ENCODE measurements around the gene MRPS21. TPM values are rescaled to one million over a fixed set of nuclear protein-coding genes. Genes with fewer than 3 reads are reported as not detected.

MRPS21 gene
- total and polyA plus RNA-seq, 9 of the 15 experiments (the other 6 are each of a cell fraction or from before 2014, with no cell fraction given), result 119 to 407 (median 149) TPM

DNA sequence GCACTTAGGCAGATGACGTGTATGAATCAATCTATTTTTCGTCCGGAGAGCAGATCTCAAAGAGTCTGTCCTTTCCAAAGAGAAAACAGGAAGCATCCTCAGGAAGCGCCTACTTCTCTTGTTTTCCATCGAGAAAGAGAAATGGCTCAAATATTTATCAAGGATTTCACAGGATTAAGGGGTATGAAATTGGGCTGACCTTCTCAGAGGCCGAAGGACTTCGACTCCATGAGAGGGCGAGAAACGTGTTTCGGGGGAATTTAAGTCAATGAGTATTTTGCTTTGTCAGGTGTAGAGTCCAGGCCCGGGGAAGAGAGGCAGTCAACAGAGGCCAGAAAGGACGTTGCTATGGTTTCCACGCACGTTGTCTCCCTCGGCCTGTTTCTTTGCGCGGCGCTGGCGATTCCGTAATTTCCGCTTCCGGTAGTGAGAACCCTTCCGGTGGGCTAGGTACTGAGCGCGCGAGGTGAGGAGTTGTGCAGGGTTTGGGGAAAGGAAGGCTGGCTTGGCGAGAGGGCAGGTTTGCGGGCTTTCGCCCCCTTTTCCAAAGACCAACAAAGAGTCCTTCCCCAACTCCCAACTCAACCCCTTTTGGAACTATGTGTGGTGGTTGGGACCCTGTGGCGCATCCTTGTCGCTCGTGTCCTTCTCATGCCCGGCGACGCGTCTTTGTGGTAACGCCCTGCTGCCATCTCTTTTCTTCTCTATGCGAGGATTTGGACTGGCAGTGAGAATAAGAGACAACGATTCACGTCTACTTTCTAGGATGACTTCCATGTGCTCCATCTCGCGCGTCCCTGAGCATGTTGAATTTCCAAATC, at the start of gene MRPS21 (continued):
- TF ChIP-seq, protein P1, sequence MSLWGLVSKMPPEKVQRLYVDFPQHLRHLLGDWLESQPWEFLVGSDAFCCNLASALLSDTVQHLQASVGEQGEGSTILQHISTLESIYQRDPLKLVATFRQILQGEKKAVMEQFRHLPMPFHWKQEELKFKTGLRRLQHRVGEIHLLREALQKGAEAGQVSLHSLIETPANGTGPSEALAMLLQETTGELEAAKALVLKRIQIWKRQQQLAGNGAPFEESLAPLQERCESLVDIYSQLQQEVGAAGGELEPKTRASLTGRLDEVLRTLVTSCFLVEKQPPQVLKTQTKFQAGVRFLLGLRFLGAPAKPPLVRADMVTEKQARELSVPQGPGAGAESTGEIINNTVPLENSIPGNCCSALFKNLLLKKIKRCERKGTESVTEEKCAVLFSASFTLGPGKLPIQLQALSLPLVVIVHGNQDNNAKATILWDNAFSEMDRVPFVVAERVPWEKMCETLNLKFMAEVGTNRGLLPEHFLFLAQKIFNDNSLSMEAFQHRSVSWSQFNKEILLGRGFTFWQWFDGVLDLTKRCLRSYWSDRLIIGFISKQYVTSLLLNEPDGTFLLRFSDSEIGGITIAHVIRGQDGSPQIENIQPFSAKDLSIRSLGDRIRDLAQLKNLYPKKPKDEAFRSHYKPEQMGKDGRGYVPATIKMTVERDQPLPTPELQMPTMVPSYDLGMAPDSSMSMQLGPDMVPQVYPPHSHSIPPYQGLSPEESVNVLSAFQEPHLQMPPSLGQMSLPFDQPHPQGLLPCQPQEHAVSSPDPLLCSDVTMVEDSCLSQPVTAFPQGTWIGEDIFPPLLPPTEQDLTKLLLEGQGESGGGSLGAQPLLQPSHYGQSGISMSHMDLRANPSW (CRISPR knock-in tag; IDR thresholded peaks at IDR 0.05), result peak; percentile 81; the same call in 1 of the 2 replicates
- TF ChIP-seq, protein P2, sequence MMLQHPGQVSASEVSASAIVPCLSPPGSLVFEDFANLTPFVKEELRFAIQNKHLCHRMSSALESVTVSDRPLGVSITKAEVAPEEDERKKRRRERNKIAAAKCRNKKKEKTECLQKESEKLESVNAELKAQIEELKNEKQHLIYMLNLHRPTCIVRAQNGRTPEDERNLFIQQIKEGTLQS (IDR thresholded peaks at IDR 0.05), result no peak
- TF ChIP-seq, protein P2 (CRISPR knock-in tag; conservative IDR thresholded peaks at IDR 0.05), result peak; percentile 73; the same call in 1 of the 2 replicates
- no peak; the same call in 1 of the 2 replicates for TF ChIP-seq JUN (IDR thresholded peaks at IDR 0.05; ENCODE audit: borderline replicate concordance, low read depth, low read length)
- TF ChIP-seq JUN (CRISPR knock-in tag; IDR thresholded peaks at IDR 0.05; ENCODE audit: borderline replicate concordance), result peak; percentile 71; the same call in 1 of the 2 replicates
- TF ChIP-seq ZC3H4 (CRISPR knock-in tag; IDR thresholded peaks at IDR 0.05; ENCODE audit: borderline replicate concordance), result no peak; the same call in 1 of the 2 replicates
- TF ChIP-seq, protein P3, sequence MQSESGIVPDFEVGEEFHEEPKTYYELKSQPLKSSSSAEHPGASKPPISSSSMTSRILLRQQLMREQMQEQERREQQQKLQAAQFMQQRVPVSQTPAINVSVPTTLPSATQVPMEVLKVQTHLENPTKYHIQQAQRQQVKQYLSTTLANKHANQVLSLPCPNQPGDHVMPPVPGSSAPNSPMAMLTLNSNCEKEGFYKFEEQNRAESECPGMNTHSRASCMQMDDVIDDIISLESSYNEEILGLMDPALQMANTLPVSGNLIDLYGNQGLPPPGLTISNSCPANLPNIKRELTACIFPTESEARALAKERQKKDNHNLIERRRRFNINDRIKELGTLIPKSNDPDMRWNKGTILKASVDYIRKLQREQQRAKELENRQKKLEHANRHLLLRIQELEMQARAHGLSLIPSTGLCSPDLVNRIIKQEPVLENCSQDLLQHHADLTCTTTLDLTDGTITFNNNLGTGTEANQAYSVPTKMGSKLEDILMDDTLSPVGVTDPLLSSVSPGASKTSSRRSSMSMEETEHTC (IDR thresholded peaks at IDR 0.05), result no peak
- no peak for TF ChIP-seq SIRT6 (IDR thresholded peaks at IDR 0.05; ENCODE audit: low read depth, low read length)
- TF ChIP-seq BDP1 (IDR thresholded peaks at IDR 0.05; ENCODE audit: insufficient read depth, insufficient read length), result no peak
- no peak for TF ChIP-seq ZNF408 (CRISPR knock-in tag; IDR thresholded peaks at IDR 0.05; ENCODE audit: low read depth)
- TF ChIP-seq NFATC3 (IDR thresholded peaks at IDR 0.05), result peak; percentile 26; the same call in 1 of the 2 replicates
- TF ChIP-seq EGR1 (conservative IDR thresholded peaks at IDR 0.05), result no peak
- TF ChIP-seq SMARCA4 (IDR thresholded peaks at IDR 0.05), result no peak
- TF ChIP-seq FUS (optimal IDR thresholded peaks at IDR 0.05; ENCODE audit: low read depth, low read length), result no peak
- no peak for TF ChIP-seq CBFA2T2 (conservative IDR thresholded peaks at IDR 0.05)
- TF ChIP-seq, protein P4, sequence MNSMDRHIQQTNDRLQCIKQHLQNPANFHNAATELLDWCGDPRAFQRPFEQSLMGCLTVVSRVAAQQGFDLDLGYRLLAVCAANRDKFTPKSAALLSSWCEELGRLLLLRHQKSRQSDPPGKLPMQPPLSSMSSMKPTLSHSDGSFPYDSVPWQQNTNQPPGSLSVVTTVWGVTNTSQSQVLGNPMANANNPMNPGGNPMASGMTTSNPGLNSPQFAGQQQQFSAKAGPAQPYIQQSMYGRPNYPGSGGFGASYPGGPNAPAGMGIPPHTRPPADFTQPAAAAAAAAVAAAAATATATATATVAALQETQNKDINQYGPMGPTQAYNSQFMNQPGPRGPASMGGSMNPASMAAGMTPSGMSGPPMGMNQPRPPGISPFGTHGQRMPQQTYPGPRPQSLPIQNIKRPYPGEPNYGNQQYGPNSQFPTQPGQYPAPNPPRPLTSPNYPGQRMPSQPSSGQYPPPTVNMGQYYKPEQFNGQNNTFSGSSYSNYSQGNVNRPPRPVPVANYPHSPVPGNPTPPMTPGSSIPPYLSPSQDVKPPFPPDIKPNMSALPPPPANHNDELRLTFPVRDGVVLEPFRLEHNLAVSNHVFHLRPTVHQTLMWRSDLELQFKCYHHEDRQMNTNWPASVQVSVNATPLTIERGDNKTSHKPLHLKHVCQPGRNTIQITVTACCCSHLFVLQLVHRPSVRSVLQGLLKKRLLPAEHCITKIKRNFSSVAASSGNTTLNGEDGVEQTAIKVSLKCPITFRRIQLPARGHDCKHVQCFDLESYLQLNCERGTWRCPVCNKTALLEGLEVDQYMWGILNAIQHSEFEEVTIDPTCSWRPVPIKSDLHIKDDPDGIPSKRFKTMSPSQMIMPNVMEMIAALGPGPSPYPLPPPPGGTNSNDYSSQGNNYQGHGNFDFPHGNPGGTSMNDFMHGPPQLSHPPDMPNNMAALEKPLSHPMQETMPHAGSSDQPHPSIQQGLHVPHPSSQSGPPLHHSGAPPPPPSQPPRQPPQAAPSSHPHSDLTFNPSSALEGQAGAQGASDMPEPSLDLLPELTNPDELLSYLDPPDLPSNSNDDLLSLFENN (IDR thresholded peaks at IDR 0.05; ENCODE audit: low read depth in 2 of 2, low read length in 2 of 2), result peak in 1 of 2 experiments; percentile 39; a peak in 1 of 4 replicates
- no peak for TF ChIP-seq ZNF717 (CRISPR knock-in tag; IDR thresholded peaks at IDR 0.05)
- TF ChIP-seq NELFE (IDR thresholded peaks at IDR 0.05; ENCODE audit: insufficient read depth, insufficient read length), result no peak

Data from K562 (cell line).